ENCODE results near the gene CERK.
"Not testable (repeated sequence)": the region's sequence is repeated elsewhere in the genome, so short reads cannot be mapped to it uniquely, and the experiment has no call there.

CERK gene

DNA sequence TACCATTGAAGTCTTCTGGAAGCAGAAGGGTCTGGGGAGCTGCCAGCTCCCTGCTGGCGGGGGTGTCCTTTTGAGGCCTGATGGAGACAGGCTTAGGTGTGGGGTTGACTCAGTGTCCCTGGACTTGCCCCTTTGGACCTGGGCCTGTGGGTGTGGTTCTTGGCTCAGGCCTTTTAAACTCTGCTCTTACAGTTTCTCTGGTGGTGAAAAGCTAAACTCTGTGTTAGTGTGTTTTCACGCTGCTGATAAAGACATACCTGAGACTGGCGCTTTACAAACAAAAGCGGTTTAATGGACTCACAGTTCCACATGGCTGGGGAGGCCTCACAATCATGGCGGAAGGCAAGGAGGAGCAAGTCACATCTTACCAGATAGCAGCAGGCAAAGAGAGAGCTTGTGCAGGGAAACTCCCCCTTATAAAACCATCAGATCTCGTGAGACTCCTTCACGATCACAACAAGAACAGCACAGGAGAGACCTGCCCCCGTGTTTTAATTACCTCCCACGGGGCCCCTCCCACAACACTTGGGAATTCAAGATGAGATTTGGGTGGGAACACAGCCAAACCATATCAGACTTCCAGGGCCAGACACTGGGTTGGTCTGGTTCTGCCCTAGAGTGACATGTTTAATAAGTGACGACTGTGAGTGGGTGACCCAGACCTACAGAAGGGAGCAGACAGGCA lies 91.4 kb downstream of the CERK start:
- DNase-seq (ENCODE audit: low spot score) = no peak

DNA sequence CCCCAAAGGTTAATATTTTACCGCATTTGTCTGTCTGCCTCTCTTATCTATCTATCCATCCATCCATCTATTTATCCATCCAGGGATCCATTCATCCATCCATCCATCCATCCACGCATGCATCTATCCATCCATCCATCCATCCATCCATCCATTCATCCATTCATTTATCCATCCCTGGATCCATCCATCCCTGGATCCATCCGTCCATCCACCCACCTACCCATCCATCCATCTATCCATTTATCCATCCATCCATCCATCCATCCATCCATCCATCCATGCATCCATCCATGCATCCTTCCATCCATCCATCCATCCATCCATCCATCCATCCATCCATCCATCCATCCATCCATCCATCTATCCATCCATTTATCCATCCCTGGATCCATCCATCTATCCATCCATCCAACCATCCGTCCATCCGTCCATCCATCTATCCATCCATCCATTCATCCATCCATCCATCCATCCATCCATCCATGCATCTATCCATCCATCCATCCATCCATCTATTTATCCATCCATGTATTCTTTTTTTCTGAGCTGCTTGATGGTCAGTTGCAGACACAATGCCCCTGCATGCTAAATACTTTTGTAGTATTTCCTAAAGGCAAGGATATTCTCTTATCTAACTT lies 95.1 kb downstream of the CERK start:
- DNase-seq (ENCODE audit: low spot score) = not testable (repeated sequence)

DNA sequence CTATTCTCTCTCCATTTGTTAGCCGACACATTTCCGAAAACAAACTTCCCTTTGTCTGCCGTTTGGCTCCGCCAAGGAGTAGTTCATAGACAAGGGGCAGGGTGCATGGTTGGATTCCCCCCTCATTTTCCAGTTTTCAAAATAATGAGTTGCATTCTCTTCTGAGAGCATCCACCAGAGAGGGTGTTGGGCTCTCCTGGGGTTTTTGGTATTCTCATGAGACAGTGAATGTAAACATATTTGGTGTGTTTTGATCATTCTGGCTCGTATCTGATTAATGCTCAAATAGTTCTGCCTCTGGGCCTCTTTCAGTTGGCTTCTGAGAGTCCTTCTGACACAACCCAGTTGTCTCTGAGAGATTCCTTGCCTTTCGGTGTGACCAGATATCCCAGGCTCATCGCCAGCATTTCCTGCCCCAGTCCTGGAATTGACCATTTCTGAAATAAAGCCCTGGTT lies 96.2 kb downstream of the CERK start:
- DNase-seq (ENCODE audit: low spot score) = no peak

DNA sequence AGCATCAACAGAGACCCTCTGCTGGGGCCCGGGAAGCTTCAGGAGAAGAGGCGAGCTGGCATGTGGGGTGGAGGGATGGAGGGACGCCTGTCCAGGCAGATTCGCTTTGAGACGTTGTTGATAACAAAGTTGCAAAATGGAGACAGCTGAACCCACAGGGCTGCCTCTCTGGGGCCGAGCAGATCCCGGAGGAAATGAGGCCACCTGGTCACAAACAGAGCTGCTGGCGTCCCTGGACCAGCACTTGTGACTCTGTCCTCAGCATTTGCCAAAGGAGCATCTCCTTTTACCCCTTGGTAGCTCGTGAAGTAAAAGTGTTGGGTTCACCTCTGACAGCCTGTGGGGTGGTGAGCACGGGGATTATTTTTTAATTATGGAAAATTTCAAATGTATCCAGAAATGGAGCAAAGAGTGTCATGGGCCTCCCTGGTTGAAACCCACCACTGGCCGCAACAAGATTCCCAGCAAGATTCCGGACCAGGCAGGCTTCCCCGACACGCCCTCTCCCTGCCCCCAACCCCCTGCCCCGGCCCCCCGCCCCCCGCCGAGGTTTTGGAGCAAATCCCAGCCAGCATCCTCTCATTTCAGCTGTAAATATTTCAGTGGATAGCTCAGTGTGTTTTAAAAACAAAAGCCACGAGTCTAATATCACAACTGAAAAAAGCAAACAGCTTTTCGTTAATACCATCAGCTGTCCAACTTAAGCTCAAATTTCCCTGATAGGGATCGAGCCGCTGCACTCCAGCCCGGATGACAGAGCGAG lies 97.6 kb downstream of the CERK start:
- no peak for DNase-seq (ENCODE audit: low spot score)

DNA sequence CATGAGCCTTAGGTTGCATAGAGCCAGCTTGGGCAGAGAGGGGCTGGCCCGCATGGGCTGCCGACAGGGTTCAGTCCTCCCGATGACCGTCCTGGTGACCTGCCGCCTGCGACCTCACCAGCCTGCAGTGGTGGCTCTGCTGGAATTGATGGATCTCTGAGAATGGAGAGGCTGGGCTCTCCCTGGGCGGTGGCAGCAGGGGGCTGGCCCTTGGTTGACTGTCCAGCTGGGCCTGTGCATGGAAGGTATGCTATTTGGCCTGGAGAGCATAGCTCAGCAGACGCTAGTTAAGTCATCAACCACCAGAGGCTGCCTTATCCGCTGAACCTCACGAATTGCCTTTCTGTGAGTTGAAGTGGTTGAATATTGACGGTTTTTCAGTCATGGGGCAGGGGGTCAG lies 98.2 kb downstream of the CERK start:
- DNase-seq (ENCODE audit: low spot score) = no peak

DNA sequence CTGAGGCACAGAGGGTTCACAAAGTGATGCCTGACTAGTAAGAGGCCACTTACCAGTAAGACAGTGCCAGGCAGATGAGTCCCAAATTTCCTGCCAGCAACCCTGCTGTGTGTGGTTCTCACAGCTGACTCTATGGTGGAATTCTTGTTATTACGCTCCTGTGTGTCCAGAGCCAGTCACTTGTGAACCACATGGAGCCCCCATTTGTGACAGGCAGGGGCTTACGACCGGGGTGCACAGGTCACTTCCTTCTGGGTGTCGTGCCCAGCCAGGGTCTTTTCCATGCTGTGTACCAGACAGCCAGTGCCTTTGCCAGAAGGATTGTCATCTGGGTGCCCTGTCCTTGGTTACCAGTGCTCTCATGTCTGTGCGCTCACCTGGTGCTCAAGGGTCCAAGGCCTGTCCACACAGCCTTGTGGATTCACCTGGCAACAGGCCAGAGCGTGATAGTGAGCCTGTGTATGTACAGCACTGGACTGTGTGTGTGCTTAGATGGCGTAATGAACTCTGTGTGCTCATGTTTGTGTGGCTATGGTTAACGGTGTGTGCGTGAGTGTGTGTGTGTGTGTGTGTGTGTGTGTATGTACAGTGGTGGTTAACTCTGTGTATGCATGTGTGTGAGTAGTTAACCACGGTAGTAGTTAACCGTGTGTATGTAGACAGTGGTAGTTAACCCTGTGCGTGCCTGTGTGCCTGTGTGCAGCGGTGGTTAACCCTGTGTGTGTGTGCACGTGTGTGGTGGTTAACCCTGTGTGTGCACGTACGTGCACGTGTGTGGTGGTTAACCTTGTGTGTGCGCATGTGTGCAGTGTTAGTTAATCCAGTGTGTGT lies 99.2 kb downstream of the CERK start:
- no peak for DNase-seq (ENCODE audit: low spot score)

DNA sequence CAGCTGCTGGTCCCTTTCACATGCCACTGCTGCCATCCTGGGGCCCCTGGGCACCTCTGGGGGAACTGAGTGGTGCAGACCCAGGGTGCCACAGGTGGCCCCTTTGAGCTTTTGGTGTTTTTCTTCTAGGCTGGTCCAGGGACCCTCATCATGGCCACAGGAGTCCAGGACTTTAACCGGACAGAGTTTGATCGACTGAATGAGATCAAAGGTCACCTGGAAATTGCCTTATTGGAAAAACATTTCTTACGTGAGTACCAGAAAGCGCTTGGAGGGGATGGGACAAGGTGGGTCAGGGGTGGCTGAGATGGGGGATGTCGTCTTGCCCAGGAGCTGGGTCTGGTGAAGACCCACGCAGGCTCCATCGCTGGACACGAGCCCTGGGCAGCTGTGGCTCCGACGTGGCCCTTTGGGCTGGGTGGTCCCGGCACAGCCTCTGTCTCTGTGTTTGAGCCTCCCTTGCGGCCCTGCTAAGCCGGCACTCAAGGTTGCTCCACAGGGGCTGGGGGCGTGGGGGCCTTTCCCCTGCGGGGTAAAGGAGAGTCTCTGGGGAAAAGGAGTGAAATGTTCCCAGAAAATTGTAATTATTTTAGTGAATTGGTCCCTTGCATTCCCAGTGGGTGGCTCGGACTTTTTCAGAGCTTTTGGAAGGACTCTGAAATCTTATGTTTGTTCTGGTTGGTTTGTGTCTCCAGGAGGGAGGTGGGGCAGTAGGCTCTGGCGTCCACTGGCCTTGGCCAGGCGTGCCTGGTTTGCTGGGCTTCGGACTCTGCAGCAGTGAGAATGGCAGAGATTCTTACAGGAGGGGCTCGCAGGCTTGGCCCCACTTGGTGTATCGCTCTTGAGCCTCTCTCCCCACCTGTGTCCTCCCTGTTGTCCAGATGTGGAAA lies 100.1 kb downstream of the CERK start:
- DNase-seq (ENCODE audit: low spot score) = no peak

DNA sequence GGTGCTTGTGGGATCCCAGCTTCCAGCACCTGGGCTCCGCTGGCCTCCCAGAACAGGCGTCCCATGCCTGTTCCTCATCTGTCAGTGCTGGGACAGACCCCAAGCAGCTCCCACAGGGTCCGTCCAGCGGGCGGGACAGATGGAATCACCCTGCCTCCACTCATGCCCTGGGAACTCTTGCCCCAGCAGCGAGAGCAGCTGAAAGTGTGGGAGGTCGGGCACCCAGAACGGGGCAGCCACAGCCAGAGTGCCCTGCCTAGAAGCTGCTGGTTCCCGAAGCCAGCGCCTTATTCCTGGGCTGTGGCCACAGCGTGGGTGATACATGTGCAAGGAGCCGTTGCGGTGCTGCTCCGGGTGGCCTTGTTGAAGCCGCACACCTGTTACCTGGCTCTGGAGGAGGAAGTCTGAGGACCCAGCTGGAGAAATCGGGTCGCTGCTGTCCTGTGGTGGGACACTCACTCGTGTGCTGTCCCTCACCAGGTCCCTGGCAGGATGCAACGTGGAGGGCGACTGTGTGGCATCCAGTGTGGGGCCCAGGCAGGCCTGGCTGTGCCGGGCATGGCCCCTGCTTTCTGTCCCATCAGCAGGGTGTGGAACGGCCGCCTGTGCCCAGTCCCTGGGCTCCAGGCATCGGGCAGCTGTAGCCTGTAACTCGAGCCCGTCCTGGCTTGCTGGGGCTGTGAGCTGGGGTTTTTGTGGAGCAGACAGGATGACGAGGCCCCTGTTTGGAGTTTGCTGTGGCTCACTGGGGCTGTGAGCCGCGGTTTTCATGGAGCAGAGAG lies 101.6 kb downstream of the CERK start:
- DNase-seq (ENCODE audit: low spot score) = no peak

DNA sequence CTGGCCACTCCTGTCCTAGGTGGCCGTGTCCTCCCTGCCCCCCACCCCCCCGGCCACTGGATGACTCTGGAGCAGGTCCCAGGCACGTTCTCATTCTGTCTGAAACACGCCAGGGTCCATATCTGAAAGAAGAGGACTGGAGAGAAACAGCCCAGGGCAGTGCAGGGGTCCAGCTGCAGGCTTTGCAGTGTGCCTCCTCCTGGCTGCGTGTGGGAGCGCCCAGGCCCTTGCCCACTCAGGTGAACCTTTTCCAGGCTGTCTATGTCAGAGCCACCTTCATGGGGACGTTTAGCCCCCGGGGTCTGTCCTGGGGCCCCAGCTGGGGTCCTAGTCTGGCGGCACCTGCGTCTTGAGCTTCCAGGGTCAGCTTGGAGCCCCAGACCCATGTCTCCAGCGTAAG lies 102.3 kb downstream of the CERK start:
- DNase-seq (ENCODE audit: low spot score) = no peak

DNA sequence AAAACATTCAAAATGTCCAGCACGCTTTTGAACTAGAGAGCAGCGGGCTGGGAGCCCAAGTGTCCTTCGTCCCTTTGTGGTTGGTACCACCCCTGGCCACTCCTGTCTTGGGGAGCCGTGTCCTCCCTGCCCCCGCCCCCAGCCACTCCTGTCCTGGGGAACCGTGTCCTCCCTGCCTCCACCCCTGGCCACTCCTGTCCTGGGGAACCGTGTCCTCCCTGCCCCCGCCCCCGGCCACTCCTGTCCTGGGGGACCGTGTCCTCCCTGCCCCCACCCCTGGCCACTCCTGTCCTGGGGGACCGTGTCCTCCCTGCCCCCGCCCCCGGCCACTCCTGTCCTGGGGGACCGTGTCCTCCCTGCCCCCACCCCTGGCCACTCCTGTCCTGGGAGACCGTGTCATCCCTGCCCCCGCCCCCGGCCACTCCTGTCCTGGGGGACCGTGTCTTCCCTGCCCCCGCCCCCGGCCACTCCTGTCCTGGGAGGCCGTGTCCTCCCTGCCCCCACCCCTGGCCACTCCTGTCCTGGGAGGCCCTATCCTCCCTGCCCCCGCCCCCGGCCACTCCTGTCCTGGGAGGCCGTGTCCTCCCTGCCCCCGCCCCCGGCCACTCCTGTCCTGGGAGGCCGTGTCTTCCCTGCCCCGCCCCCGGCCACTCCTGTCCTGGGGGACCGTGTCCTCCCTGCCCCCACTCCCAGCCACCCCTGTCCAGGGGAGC lies 102.9 kb downstream of the CERK start:
- not testable (repeated sequence) for DNase-seq (ENCODE audit: low spot score)

Measured in CD4-positive, alpha-beta T cell treated with Interleukin-2 at 100 ng/mL for 4 hours (primary cell).